Lower lobe of right lung (tissue), 2 donors: ENCODE data around the gene MDFI. TPM values are rescaled to one million over a fixed set of nuclear protein-coding genes. Genes with fewer than 3 reads are reported as not detected.

Experiments used
- ATAC-seq, 2 donors: fragments of 200-7000 bp; cut with Tn5 transposase; one replicate each; pipeline ENCODE4 v1.9.1; 2020 to 2022; ENCODE audit warnings: mild to moderate bottlenecking in 2 of 2, moderate library complexity in 2 of 2
- DNase-seq: peaks from one replicate; pipeline ENCODE4 v3.0.0-alpha.2; 2020
- H3K27ac ChIP-seq: fragments of 200-600 bp; one replicate; pipeline ENCODE4 v1.8.0; 2022
- H3K27me3 ChIP-seq: fragments of 200-600 bp; one replicate; pipeline ENCODE4 v1.8.0; 2022; ENCODE audit warnings: low read depth
- H3K36me3 ChIP-seq: fragments of 200-600 bp; one replicate; pipeline ENCODE4 v1.8.0; 2022; ENCODE audit warnings: mild to moderate bottlenecking
- H3K4me1 ChIP-seq: fragments of 200-600 bp; one replicate; pipeline ENCODE4 v1.8.0; 2022
- H3K4me3 ChIP-seq: fragments of 200-600 bp; one replicate; pipeline ENCODE4 v1.8.0; 2022; ENCODE audit warnings: mild to moderate bottlenecking
- H3K9me3 ChIP-seq: fragments of 200-600 bp; one replicate; pipeline ENCODE4 v1.8.0; 2022
- intact Hi-C: fragments of 100-400 bp; cut with DNase I; formaldehyde crosslinking; loops from one replicate; pipeline ENCODE4 v1.11.0; 2022
- total RNA-seq: library from RNA; stranded (reverse); fragmentation: NEBNext Ultra II Directional; extraction: Animal tissue kit (Norgen Biotek cat#: 25700); gene quantifications from one replicate; pipeline ENCODE4 v1.2.1, GENCODE V29; 2021
- TF ChIP-seq, protein P1 (sequence below): fragments of 200-600 bp; IDR thresholded peaks from one replicate; pipeline ENCODE4 v1.8.0; 2022; ENCODE audit warnings: antibody characterized with exemption, mild to moderate bottlenecking
- donor health status: DM: no; HTN: yes; CAD: no; lungs with severe emphysema.

Gene MDFI
- total RNA-seq, 1 donor from 2014 or later: 10.6 TPM

DNA sequence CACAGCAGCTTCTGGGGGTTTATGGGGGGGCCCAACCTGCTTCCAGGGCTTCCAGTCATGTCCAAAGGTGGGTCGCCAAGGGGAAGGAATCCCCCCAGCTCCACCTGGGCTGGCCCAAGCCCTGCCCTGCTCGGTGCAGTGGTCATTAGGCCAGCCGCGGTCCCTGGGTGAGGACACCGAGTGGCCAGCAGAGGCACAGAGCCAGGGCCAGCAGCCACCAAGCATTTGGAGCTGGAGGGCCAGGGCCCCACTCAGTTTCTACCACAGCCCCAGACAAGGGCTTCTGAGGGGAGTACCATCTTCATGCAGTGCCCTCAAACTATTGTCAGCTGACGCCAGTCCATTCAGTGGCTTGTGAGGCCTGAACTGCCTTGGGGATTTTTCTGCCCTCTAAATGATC lies 57.6 kb downstream of the MDFI start:
- intact Hi-C loops: no loop called here
- H3K27ac ChIP-seq: no peak overlapping the region
- TF ChIP-seq, protein P1, sequence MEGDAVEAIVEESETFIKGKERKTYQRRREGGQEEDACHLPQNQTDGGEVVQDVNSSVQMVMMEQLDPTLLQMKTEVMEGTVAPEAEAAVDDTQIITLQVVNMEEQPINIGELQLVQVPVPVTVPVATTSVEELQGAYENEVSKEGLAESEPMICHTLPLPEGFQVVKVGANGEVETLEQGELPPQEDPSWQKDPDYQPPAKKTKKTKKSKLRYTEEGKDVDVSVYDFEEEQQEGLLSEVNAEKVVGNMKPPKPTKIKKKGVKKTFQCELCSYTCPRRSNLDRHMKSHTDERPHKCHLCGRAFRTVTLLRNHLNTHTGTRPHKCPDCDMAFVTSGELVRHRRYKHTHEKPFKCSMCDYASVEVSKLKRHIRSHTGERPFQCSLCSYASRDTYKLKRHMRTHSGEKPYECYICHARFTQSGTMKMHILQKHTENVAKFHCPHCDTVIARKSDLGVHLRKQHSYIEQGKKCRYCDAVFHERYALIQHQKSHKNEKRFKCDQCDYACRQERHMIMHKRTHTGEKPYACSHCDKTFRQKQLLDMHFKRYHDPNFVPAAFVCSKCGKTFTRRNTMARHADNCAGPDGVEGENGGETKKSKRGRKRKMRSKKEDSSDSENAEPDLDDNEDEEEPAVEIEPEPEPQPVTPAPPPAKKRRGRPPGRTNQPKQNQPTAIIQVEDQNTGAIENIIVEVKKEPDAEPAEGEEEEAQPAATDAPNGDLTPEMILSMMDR: no peak
- peaks cover 24% of the 10 kb centered on the region for H3K36me3 ChIP-seq
- DNase-seq (no peak), ATAC-seq (no peak)
- H3K9me3 ChIP-seq: no peaks in the 10 kb centered on the region
- no peak overlapping the region for H3K4me3 ChIP-seq
- H3K4me1 ChIP-seq: peaks cover 5% of the 10 kb centered on the region
- H3K27me3 ChIP-seq: no peaks in the 10 kb centered on the region

DNA sequence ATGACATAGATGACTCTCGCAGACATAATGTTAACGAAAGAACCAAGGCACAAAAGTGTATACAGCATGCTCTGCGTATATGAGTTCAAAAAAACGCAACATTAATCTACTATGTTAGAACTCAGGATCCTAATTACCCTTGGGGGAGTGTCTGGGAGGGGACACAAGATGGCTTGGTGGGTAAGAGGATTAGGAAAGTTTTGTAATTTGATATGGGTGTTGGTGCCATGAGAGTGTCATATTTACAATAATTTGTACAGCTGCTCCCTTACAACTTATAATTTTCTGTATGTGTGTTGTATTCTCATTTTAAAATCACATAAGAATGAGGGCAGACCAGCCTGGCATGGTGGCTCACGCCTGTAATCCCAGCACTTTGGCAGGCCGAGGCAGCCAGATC lies 58.5 kb downstream of the MDFI start:
- H3K36me3 ChIP-seq: peaks cover 16% of the 10 kb centered on the region
- H3K27me3 ChIP-seq: no peaks in the 10 kb centered on the region
- no peaks in the 10 kb centered on the region for H3K9me3 ChIP-seq
- intact Hi-C loops: no loop called here
- TF ChIP-seq, protein P1: no peak
- no peak for DNase-seq
- H3K4me1 ChIP-seq: peaks cover 5% of the 10 kb centered on the region
- H3K27ac ChIP-seq: no peak overlapping the region
- ATAC-seq: no peak
- no peak overlapping the region for H3K4me3 ChIP-seq

DNA sequence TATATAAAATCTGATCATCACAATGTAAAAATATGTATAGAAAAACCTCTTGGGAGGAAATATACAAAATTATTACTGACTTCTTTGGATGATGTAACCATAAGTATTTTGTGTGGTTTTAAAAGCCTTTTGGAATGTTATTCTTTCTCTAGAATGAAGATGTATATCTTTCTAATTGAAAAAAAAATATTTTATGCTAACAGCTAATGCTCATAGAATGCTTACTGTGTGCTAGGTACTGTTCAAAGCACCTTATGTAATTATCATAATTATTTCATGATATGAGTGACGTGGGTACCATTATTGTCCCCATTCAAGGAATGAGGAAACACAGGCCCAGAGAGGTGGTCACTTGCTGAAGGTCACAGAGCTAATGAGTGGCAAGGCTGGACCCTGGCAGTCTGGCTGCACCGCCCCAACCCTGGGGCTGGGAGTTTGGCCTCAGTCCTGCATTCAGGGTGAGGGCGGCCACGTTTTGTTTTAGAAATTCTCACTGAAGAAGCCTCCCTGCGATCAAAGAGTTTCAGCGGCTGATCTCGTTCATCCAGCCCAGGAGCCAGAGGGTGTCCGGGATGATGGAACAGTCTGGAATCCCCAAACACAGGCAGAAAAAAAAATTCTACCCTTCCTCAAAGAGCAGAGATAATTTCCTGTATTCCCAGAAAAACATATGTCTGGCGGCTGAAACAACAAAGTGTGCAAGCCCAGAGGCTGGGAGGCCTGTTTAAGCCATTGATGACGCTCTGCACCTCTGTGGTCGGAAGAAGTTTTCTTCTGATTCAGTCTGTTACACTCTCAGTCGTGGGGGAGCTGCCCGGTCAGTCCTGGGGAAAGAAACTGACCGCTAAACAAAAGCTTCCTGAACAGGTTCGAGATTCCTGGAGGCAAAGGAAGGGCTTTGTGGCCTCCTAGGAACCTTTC lies 59.9 kb downstream of the MDFI start:
- Histone ChIP-seq H3K9me3 (no peaks in the 10 kb centered on the region), H3K4me1 (peaks cover 5% of the 10 kb centered on the region), H3K27me3 (no peaks in the 10 kb centered on the region), H3K4me3 (no peak overlapping the region), H3K27ac (no peak overlapping the region), H3K36me3 (peaks cover 16% of the 10 kb centered on the region)
- intact Hi-C loops: no loop called here
- DNase-seq (no peak), ATAC-seq (no peak)
- TF ChIP-seq, protein P1: no peak

DNA sequence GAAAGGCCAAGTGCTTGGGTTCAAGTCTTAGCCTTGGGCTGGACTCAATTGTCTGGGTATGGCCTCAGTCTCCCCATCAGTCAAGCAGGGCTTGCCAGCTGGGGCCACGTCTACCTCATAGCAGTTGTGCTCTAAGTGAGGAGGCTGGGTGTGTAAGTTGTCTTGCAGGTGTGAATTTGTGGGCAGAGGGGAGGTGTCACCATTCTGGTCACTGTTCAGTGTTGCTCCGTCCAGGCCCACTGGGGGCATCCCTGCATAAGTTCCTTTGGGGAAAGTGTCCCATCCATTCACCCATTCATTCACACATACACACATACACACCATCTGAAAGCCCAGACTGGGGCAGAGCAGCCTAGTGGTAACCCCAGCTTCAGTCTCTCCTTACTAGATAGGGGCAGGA lies 60.8 kb downstream of the MDFI start:
- intact Hi-C loops: no loop called here
- Histone ChIP-seq H3K27me3 (no peaks in the 10 kb centered on the region), H3K4me1 (peaks cover 5% of the 10 kb centered on the region), H3K9me3 (no peaks in the 10 kb centered on the region), H3K4me3 (no peak overlapping the region), H3K27ac (no peak overlapping the region), H3K36me3 (peaks cover 16% of the 10 kb centered on the region)
- TF ChIP-seq, protein P1: no peak
- DNase-seq (no peak), ATAC-seq (no peak)

DNA sequence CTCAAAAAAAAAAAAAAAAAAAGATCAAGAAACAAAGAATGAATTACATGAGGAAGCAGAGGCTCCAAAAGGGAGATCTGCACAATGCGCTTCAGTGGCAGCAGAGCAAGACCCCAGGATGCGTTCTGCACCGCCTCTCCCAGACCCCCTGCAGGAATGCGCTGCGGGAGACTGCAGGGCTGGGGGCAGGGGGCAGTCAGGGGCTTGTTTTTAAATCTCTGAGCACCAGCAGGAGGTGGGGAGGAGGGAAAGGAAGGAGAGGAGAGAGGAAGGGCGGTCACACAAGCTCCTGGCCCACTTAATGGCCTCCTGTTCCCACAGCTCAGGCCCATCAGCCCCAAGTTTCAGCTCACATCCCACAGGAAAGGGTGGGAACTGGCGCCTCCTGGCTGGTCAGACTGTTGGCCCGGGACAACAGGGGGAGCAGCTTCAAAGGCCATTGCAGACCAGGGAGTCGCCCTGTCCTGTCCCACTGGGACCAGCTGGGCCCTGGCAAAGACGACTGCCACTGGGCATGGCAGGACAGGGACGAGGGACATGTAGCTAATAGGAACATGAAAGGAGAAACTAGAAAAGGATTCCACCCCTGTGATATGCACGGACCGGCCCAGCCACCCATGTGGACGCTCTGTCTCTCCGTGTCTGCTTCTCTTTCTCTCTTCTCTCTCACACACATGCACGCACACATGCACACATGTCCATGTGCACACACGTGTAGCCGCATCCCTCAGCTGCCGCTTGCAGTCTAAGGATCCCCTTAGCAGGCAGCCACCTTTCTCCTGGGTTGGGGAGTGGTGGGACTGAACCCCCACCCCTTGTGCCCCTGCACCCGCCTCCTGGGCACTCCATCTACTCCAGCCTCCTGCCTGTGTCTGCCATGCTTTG lies 62.4 kb downstream of the MDFI start:
- H3K27ac ChIP-seq: no peak overlapping the region
- TF ChIP-seq, protein P1: no peak
- H3K9me3 ChIP-seq: no peaks in the 10 kb centered on the region
- H3K4me1 ChIP-seq: peaks cover 14% of the 10 kb centered on the region
- DNase-seq: no peak
- H3K36me3 ChIP-seq: peaks cover 16% of the 10 kb centered on the region
- intact Hi-C loops: no loop called here
- H3K27me3 ChIP-seq: no peaks in the 10 kb centered on the region
- ATAC-seq: peak in 1 of 2 donors; percentile 7
- H3K4me3 ChIP-seq: no peak overlapping the region
